Adrenal gland (tissue), 12 donors: ENCODE results near the gene ANKRD13A. TPM values are rescaled to one million over a fixed set of nuclear protein-coding genes. Genes with fewer than 3 reads are reported as not detected.

Experiments
- DNase-seq, 7 donors: peaks; one replicate each; pipeline ENCODE4 v3.0.0-alpha.2; 2019 to 2020
- H3K27ac ChIP-seq, 5 donors: fragments of 200-600 bp; sonication (generic) in 4 of 5; 1 replicate in 3 of 5; 2 replicates in 2 of 5; pipeline versions ENCODE4 v1.5.1 to v1.8.0; 2016 to 2020; ENCODE audit warnings: mild to moderate bottlenecking in 1 of 5
- H3K27me3 ChIP-seq: fragments of 200-600 bp; 2 replicates; pipeline ENCODE4 v1.8.0; 2021
- H3K36me3 ChIP-seq, 2 donors: fragments of 200-600 bp; replicated peaks in 1 of 2; 1 replicate in 1 of 2; 2 replicates in 1 of 2; pipeline versions ENCODE4 v1.5.1 to v1.8.0; 2018 to 2022
- H3K4me1 ChIP-seq, 2 donors: fragments of 200-600 bp; replicated peaks in 1 of 2; 1 replicate in 1 of 2; 2 replicates in 1 of 2; pipeline versions ENCODE4 v1.5.1 to v1.8.0; 2018 to 2021
- H3K4me3 ChIP-seq, 4 donors: fragments of 200-600 bp; sonication (generic) in 3 of 4; one replicate each; pipeline ENCODE4 v1.5.1; 2016 to 2018
- H3K9me3 ChIP-seq, 3 donors: fragments of 200-600 bp; sonication (generic) in 1 of 3; replicated peaks in 1 of 3; 1 replicate in 2 of 3; 2 replicates in 1 of 3; pipeline versions ENCODE4 v1.5.1 to v1.8.0; 2016 to 2021
- POLR2A ChIP-seq, 2 donors: fragments of 450-650 bp; IDR thresholded peaks; one replicate each; pipeline ENCODE4 v1.6.1; 2017; ENCODE audit warnings: antibody characterized with exemption in 2 of 2, mild to moderate bottlenecking in 2 of 2, moderate library complexity in 1 of 2
- WGBS, 4 donors: extraction: QIAGEN DNeasy Blood & Tissue Kit in 2 of 4; methylation state at CpG; one replicate each; pipeline versions ENCODE4 v1.1.5 to v1.1.7; 2013 to 2017; 5-methylcytosine and 5-hydroxymethylcytosine counted together
- intact Hi-C, 2 donors: fragments of 100-400 bp; cut with DNase I; formaldehyde crosslinking; loops; one replicate each; pipeline versions ENCODE4 v1.14.1 to v1.15.0; 2022 to 2023
- polyA plus RNA-seq, 3 donors: library from polyadenylated mRNA; stranded (reverse); fragments of 200-250 nt in 2 of 3; fragments of 350-450 nt in 1 of 3; fragmentation: Illumina TruSeq in 1 of 3; extraction: RNeasy Lipid Tissue Mini Kit (QIAGEN cat#74804) in 1 of 3; gene quantifications; one replicate each; pipeline ENCODE4 v1.2.3, GENCODE V29; 2013 to 2014
- total RNA-seq, 9 donors: library from RNA; depleted of rRNA in 4 of 9; stranded (reverse); fragments of >200 nt in 4 of 9; fragments of 120-200 nt in 1 of 9; fragmentation: NEBNext Ultra II Directional in 1 of 9; extraction: Animal tissue kit (Norgen Biotek cat#: 25700) in 1 of 9; gene quantifications; one replicate each; pipeline versions ENCODE4 v1.1.0 to v1.2.4, GENCODE V29; 2013 to 2023
- TF ChIP-seq, protein P1 (sequence below), 6 experiments: fragments of 450-650 bp in 4 of 6; fragments of 200-600 bp in 2 of 6; sonication (generic) in 1 of 6; IDR thresholded peaks; 1 replicate in 5 of 6; 2 replicates in 1 of 6; pipeline versions ENCODE4 v1.5.1 to v1.8.0; 2016 to 2021; ENCODE audit warnings: antibody characterized with exemption in 6 of 6, mild to moderate bottlenecking in 2 of 6, moderate library complexity in 1 of 6
- donor health status: healthy with polysubstance abuse.
- donor health status: Bipolar disorder and iron deficiency.
- donor health status: DM: yes; HTN: yes; CAD: no.
- donor health status: DM: no; HTN: no; CAD: no.
- donor health status: DM: no; HTN: no; CAD: no.
- donor health status: DM: yes; HTN: yes; CAD: no.

The ANKRD13A gene
- total and polyA plus RNA-seq, 12 donors = 17.1 to 84.5 (median 41.7) TPM

GRCh38 chr12:110029290-110029815 is 30.1 kb downstream of the ANKRD13A start:
- intact Hi-C loops = no loop called here
- 88 to 94% (median 90%) methylated on average over 2 of the region's 2 CpGs for WGBS, 4 donors
- H3K27me3 ChIP-seq = no peaks in the 10 kb centered on the region
- no peak for TF ChIP-seq POLR2A (IDR thresholded peaks at IDR 0.05)
- TF ChIP-seq, protein P1, sequence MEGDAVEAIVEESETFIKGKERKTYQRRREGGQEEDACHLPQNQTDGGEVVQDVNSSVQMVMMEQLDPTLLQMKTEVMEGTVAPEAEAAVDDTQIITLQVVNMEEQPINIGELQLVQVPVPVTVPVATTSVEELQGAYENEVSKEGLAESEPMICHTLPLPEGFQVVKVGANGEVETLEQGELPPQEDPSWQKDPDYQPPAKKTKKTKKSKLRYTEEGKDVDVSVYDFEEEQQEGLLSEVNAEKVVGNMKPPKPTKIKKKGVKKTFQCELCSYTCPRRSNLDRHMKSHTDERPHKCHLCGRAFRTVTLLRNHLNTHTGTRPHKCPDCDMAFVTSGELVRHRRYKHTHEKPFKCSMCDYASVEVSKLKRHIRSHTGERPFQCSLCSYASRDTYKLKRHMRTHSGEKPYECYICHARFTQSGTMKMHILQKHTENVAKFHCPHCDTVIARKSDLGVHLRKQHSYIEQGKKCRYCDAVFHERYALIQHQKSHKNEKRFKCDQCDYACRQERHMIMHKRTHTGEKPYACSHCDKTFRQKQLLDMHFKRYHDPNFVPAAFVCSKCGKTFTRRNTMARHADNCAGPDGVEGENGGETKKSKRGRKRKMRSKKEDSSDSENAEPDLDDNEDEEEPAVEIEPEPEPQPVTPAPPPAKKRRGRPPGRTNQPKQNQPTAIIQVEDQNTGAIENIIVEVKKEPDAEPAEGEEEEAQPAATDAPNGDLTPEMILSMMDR (IDR thresholded peaks at IDR 0.05) = no peak
- DNase-seq = no peak
- H3K4me3 ChIP-seq = no peak overlapping the region
- H3K36me3 ChIP-seq = peaks cover 0 to 49% of the 10 kb centered on the region in 2 donors
- H3K9me3 ChIP-seq = no peaks in the 10 kb centered on the region
- no peak overlapping the region for H3K27ac ChIP-seq
- peaks cover 0 to 4% of the 10 kb centered on the region in 2 donors for H3K4me1 ChIP-seq

GRCh38 chr12:110033888-110034287 is 34.7 kb downstream of the ANKRD13A start:
- Histone ChIP-seq H3K4me1 (peaks cover 5% of the 10 kb centered on the region in 2 donors), H3K27ac (no peak overlapping the region), H3K9me3 (no peaks in the 10 kb centered on the region), H3K36me3 (peaks cover 0 to 46% of the 10 kb centered on the region in 2 donors), H3K4me3 (no peak overlapping the region), H3K27me3 (no peaks in the 10 kb centered on the region)
- intact Hi-C loops = no loop called here
- DNase-seq = no peak
- TF ChIP-seq, protein P1 (IDR thresholded peaks at IDR 0.05) = no peak
- TF ChIP-seq POLR2A (IDR thresholded peaks at IDR 0.05) = no peak
- WGBS, 4 donors = 96 to 98% (median 98%) methylated on average over 3 of the region's 3 CpGs

DNA sequence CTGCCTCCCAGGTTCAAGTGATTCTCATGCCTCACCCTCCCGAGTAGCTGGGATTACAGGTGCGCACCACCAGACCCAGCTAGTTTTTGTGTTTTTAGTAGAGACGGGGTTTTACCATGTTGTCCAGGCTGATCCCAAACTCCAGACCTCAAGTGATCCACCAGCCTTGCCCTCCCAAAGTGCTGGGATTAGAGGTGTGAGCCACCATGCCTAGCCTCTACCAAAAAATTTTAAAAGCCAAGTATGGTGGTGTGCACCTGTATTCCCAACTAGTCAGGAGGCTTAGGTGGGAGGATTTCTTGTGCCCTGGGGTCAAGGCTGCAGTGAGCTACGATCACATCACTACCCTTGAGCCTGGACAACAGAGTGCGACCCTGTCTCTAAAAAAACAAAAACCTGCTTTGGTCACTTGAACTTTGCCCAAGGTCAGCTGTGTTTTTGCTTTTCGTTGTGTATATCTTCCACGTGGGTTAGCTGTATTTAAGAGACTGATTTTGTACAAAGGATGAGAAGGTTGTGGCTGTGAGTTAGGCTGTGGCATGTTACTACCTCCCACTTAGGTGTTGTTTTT is 36.4 kb downstream of the ANKRD13A start:
- Histone ChIP-seq H3K4me3 (no peak overlapping the region), H3K27me3 (no peaks in the 10 kb centered on the region), H3K36me3 (peaks cover 0 to 40% of the 10 kb centered on the region in 2 donors), H3K9me3 (no peaks in the 10 kb centered on the region), H3K27ac (no peak overlapping the region), H3K4me1 (peaks cover 14 to 15% of the 10 kb centered on the region in 2 donors)
- WGBS, 4 donors = 64 to 80% (median 75%) methylated on average over 7 of the region's 7 CpGs
- TF ChIP-seq, protein P1 (IDR thresholded peaks at IDR 0.05) = no peak
- no peak for TF ChIP-seq POLR2A (IDR thresholded peaks at IDR 0.05)
- intact Hi-C loops = loop anchor here in 1 of 2 donors (5.0 kb wide), 1 partner anchor 38 kb away; the partner anchor contains the start of genes ANKRD13A and GIT2
- no peak for DNase-seq

- no peaks in the 10 kb centered on the region for H3K27me3 ChIP-seq
- TF ChIP-seq, protein P1 (IDR thresholded peaks at IDR 0.05) = no peak
- no peak for TF ChIP-seq POLR2A (IDR thresholded peaks at IDR 0.05)
- H3K27ac ChIP-seq = no peak overlapping the region
- H3K4me1 ChIP-seq = peaks cover 14 to 15% of the 10 kb centered on the region in 2 donors
- H3K9me3 ChIP-seq = no peaks in the 10 kb centered on the region
- 73 to 92% (median 84%) methylated on average over 2 to 5 of the region's 5 CpGs for WGBS, 4 donors
- no peak for DNase-seq
- intact Hi-C loops = loop anchor here in 1 of 2 donors (5.0 kb wide), 1 partner anchor 40 kb away; the partner anchor contains the start of genes ANKRD13A and GIT2
- H3K4me3 ChIP-seq = no peak overlapping the region
- peaks cover 0 to 33% of the 10 kb centered on the region in 2 donors for H3K36me3 ChIP-seq
Observed at GRCh38 chr12:110037315-110037714, 38.1 kb downstream of the ANKRD13A start.
